Muscle of back (tissue), 11 donors: ENCODE measurements around the gene ZNF385B. TPM values are rescaled to one million over a fixed set of nuclear protein-coding genes. Genes with fewer than 3 reads are reported as not detected.

Experiments
- DNase-seq, 3 donors: peaks; one replicate each; pipeline versions ENCODE4 v3.0.0 to v3.0.0-alpha.2; 2013
- polyA plus RNA-seq, 10 donors: library from polyadenylated mRNA; unstranded; fragments of 120-200 nt; gene quantifications; one replicate each; pipeline ENCODE4 v1.2.1, GENCODE V29; 2013; ENCODE audit not compliant: insufficient read length in 10 of 10

ZNF385B gene
- polyA plus RNA-seq, 10 donors, result 6.6 to 28.8 (median 12.3) TPM

- DNase-seq, result no peak
These were observed 4.2 kb downstream of the ZNF385B start for GRCh38 chr2:179857236-179857635.

- DNase-seq, result no peak
These were observed 5.2 kb downstream of the ZNF385B start for GRCh38 chr2:179856205-179856604.

GRCh38 chr2:179855673-179856072, 5.7 kb downstream of the ZNF385B start:
- DNase-seq, result no peak

GRCh38 chr2:179854891-179855290, 6.5 kb downstream of the ZNF385B start:
- no peak for DNase-seq

GRCh38 chr2:179853108-179853507, 8.3 kb downstream of the ZNF385B start:
- no peak for DNase-seq

- no peak for DNase-seq
These were observed 11.2 kb downstream of the ZNF385B start for GRCh38 chr2:179850188-179850587.

GRCh38 chr2:179849719-179850118, 11.7 kb downstream of the ZNF385B start:
- no peak for DNase-seq

- no peak for DNase-seq
These were observed 17.9 kb downstream of the ZNF385B start for GRCh38 chr2:179843541-179843940.

GRCh38 chr2:179842498-179843153, 18.8 kb downstream of the ZNF385B start:
- peak in 1 of 3 donors; percentile 27 for DNase-seq

- no peak for DNase-seq
These were observed 20.6 kb downstream of the ZNF385B start for GRCh38 chr2:179840840-179841239.

- DNase-seq, result no peak
These were observed 24.0 kb downstream of the ZNF385B start for GRCh38 chr2:179837408-179837807.

- DNase-seq, result no peak
These were observed 31.2 kb downstream of the ZNF385B start for GRCh38 chr2:179830043-179830787.

- no peak for DNase-seq
These were observed 35.1 kb downstream of the ZNF385B start for GRCh38 chr2:179826297-179826696.

- no peak for DNase-seq
These were observed 35.9 kb downstream of the ZNF385B start for GRCh38 chr2:179825494-179825893.

- DNase-seq, result no peak
These were observed 36.5 kb downstream of the ZNF385B start for GRCh38 chr2:179824961-179825360.

GRCh38 chr2:179822540-179822939, 38.9 kb downstream of the ZNF385B start:
- no peak for DNase-seq

GRCh38 chr2:179818546-179818945, 42.9 kb downstream of the ZNF385B start:
- no peak for DNase-seq

GRCh38 chr2:179817181-179817841, 44.1 kb downstream of the ZNF385B start:
- no peak for DNase-seq

GRCh38 chr2:179814050-179814449, 47.4 kb downstream of the ZNF385B start:
- no peak for DNase-seq

- no peak for DNase-seq
These were observed 48.9 kb downstream of the ZNF385B start for GRCh38 chr2:179812501-179812900.

- DNase-seq, result no peak
These were observed 50.4 kb downstream of the ZNF385B start for GRCh38 chr2:179811042-179811441.

GRCh38 chr2:179809606-179810005, 51.8 kb downstream of the ZNF385B start:
- no peak for DNase-seq

- DNase-seq, result no peak
These were observed 56.4 kb downstream of the ZNF385B start for GRCh38 chr2:179805001-179805400.
